ENCODE measurements around the gene SLC48A1.

DNA sequence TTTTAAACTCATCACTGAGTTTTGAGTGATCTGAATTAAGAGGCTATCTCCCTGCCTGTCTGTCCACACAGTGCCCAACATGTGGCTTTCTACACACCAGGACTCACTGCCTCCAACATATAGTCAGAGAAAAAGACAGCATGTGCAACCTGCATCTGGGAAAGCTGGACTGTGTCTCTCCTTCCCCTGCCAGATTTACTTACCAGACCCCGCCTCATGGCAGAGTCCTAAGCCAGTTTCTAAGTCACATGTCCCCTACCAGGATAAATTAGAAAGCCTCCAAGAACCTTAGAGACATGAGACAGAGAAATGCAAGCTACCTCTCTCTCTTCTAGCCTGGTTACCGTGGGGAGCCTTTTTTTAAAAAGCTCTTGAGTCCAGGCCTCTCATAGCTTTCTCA, 49.4 kb downstream of the SLC48A1 start:
- TF ChIP-seq TAF1 (IDR thresholded peaks at IDR 0.05; ENCODE audit: low read depth) (no peak), CTCF (IDR thresholded peaks at IDR 0.05; ENCODE audit: poor library complexity, severe bottlenecking) (no peak), EP300 (conservative IDR thresholded peaks at IDR 0.05; ENCODE audit: poor library complexity, severe bottlenecking) (no peak), POLR2AphosphoS5 (IDR thresholded peaks at IDR 0.05) (no peak), RAD21 (conservative IDR thresholded peaks at IDR 0.05) (no peak), EZH2 (IDR thresholded peaks at IDR 0.05; ENCODE audit: borderline replicate concordance, insufficient read depth, low read length, poor library complexity, severe bottlenecking) (no peak)
- TF ChIP-seq, protein P1, sequence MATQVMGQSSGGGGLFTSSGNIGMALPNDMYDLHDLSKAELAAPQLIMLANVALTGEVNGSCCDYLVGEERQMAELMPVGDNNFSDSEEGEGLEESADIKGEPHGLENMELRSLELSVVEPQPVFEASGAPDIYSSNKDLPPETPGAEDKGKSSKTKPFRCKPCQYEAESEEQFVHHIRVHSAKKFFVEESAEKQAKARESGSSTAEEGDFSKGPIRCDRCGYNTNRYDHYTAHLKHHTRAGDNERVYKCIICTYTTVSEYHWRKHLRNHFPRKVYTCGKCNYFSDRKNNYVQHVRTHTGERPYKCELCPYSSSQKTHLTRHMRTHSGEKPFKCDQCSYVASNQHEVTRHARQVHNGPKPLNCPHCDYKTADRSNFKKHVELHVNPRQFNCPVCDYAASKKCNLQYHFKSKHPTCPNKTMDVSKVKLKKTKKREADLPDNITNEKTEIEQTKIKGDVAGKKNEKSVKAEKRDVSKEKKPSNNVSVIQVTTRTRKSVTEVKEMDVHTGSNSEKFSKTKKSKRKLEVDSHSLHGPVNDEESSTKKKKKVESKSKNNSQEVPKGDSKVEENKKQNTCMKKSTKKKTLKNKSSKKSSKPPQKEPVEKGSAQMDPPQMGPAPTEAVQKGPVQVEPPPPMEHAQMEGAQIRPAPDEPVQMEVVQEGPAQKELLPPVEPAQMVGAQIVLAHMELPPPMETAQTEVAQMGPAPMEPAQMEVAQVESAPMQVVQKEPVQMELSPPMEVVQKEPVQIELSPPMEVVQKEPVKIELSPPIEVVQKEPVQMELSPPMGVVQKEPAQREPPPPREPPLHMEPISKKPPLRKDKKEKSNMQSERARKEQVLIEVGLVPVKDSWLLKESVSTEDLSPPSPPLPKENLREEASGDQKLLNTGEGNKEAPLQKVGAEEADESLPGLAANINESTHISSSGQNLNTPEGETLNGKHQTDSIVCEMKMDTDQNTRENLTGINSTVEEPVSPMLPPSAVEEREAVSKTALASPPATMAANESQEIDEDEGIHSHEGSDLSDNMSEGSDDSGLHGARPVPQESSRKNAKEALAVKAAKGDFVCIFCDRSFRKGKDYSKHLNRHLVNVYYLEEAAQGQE (IDR thresholded peaks at IDR 0.05; ENCODE audit: borderline replicate concordance) = no peak
